ENCODE measurements around the gene PAH. TPM values are rescaled to one million over a fixed set of nuclear protein-coding genes. Genes with fewer than 3 reads are reported as not detected.

PAH gene
- total and polyA plus RNA-seq, 2 of the 8 experiments (the other 6 are each of a cell fraction or from before 2014, with no cell fraction given) = 3.9 to 9.0 TPM

DNA sequence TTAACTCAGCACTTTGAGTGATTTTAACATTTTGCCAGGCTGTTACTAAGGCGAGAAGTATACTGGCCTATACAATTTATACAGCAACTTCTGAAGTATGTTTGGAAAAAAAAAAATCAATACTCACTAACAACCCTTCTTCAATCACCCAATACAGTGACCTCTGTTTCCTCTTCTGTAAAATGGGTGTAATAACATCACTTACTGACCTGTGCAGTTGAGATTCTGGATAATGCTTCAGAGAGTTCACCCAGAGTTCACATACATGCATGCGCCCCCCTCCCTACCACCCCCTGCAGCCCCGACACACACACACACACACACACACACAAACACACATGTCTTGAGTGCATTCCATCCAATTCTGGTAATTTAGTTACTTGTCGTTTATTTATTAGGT, 9.1 kb downstream of the PAH start (continued):
- TF ChIP-seq KDM1A (IDR thresholded peaks at IDR 0.05; ENCODE audit: borderline replicate concordance, low read length) = no peak

Measured in H1 (cell line).